AG09309 (cell line): ENCODE results near the gene TSHZ1.

Source experiments
- DNase-seq: peaks from one replicate; pipeline ENCODE4 v3.0.0-alpha.2; 2010; ENCODE audit warnings: low read depth
- H3K4me3 ChIP-seq: 2 replicates; pipeline ENCODE4 v1.5.1; 2011; ENCODE audit warnings: mild to moderate bottlenecking, low read depth, low read length, moderate library complexity; ENCODE audit not compliant: control insufficient read depth
- CTCF ChIP-seq: IDR thresholded peaks from 2 replicates; pipeline ENCODE4 v1.5.1; 2011; ENCODE audit warnings: mild to moderate bottlenecking, low read depth, low read length, inconsistent platforms; ENCODE audit not compliant: insufficient read depth, control insufficient read depth; ENCODE audit errors: missing control alignments

TSHZ1 gene

GRCh38 chr18:75334869-75335268 is 124.3 kb downstream of the TSHZ1 start:
- DNase-seq = no peak
- TF ChIP-seq CTCF = no peak
- H3K4me3 ChIP-seq = no peak overlapping the region

GRCh38 chr18:75335511-75335910 is 124.9 kb downstream of the TSHZ1 start:
- no peak overlapping the region for H3K4me3 ChIP-seq
- no peak for TF ChIP-seq CTCF
- no peak for DNase-seq

DNA sequence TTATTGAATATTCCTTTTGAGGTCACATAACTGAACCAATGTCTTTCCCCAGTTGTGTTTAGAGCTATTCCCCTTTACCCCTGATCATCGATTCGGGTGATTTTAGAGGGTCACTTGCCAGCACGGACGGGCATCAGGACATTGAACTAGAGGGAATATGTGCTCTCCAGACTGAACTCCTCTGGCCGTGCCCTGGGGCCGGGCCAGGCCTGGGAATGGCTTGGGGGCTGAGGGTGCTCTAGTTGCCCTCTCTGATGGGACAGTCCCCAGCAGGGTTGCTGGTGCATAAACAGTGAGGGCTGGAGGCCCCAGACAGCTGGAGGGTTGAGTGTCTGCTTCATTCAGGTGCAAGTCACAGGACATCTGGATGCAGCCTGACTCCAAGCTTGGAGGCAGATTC is 126.2 kb downstream of the TSHZ1 start:
- DNase-seq = no peak
- H3K4me3 ChIP-seq = no peak overlapping the region
- TF ChIP-seq CTCF = no peak

DNA sequence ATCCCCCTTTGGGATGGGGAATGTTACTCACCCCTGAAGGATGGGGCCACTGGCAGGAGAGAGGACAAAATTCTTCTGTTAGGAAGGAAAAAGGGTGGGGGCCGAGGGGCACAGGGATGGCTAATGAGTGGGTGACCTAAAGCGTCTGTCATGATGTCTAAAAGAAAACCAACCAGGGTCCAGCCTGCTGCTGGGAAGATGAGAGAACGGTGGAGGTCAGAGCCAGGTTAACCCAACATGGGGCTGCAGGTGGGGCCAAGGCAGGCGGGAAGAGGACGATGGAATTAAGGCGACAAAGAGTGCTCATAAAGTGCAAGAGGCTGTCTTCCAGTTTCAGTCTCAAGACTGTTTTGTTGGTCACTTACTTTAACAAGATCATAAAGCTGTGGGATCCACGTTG is 126.8 kb downstream of the TSHZ1 start:
- TF ChIP-seq CTCF = no peak
- H3K4me3 ChIP-seq = no peak overlapping the region
- no peak for DNase-seq

DNA sequence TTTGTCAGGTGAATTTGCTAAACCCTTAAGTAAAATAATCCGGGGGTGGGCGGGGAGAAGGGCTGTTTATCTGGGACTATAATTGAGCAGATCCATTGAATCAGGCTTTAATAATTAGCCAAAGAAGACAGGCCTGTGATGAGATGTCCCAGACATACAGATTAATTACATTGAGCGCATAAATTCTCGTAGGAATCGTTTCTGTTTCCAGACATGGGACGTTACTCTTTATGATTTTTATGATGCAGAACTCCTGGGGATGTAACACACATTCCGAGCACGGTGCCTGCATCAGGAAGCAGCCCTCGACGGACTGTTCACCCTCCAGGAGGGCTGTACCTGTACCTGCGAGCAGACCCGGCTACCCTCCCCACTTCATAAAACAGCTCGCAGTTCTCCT is 128.0 kb downstream of the TSHZ1 start:
- no peak overlapping the region for H3K4me3 ChIP-seq
- DNase-seq = no peak
- no peak for TF ChIP-seq CTCF
